K562 (cell line): Measurements from ENCODE around the gene FAM149B1. TPM values are rescaled to one million over a fixed set of nuclear protein-coding genes. Genes with fewer than 3 reads are reported as not detected.

Experiments used
- C11orf30 ChIP-seq: fragments of 450-650 bp; IDR thresholded peaks from 2 replicates; pipeline ENCODE4 v1.6.1; 2016; ENCODE audit warnings: low read depth, mild to moderate bottlenecking
- CAMTA2 ChIP-seq: fragments of 250-450 bp; sonication (Bioruptor Pico); conservative IDR thresholded peaks from 2 replicates; pipeline ENCODE4 v1.5.1; 2022
- KAT2B ChIP-seq: IDR thresholded peaks from one replicate; pipeline ENCODE4 v1.6.1; 2012; ENCODE audit warnings: low read depth, mild to moderate bottlenecking, control low read depth, inconsistent platforms, low read length, moderate library complexity
- NR2C2 ChIP-seq, 2 experiments: fragments of 200-800 bp in 1 of 2; sonication (Bioruptor generic) in 1 of 2; sonication (generic) in 1 of 2; formaldehyde crosslinking in 1 of 2; IDR thresholded peaks; 2 replicates each; pipeline versions ENCODE4 v1.6.1 to v1.8.0; 2016 to 2022; ENCODE audit warnings: mild to moderate bottlenecking in 1 of 2, missing compliant biosample characterization in 1 of 2, missing genetic modification characterization in 1 of 2, missing genetic modification reagents in 1 of 2
- PRMT5 ChIP-seq: sonication (generic); formaldehyde crosslinking; IDR thresholded peaks from 2 replicates; pipeline ENCODE4 v1.5.0; 2020; ENCODE audit warnings: missing genetic modification reagents
- PTRF ChIP-seq: fragments of 450-650 bp; IDR thresholded peaks from 2 replicates; pipeline ENCODE4 v1.6.1; 2016; ENCODE audit warnings: mild to moderate bottlenecking, missing genetic modification characterization, missing compliant biosample characterization
- SMAD4 ChIP-seq: fragments of 250-450 bp; sonication (Bioruptor Pico); conservative IDR thresholded peaks from 2 replicates; pipeline ENCODE4 v1.8.0; 2021; ENCODE audit warnings: inconsistent platforms, mild to moderate bottlenecking, moderate library complexity
- ZNF3 ChIP-seq: fragments of 250-450 bp; sonication (Bioruptor Pico); IDR thresholded peaks from 2 replicates; pipeline ENCODE4 v1.5.0; 2021; ENCODE audit warnings: mild to moderate bottlenecking, moderate library complexity
- ZNF41 ChIP-seq: fragments of 250-450 bp; sonication (Bioruptor Pico); conservative IDR thresholded peaks from 2 replicates; pipeline ENCODE4 v1.4.0; 2020; ENCODE audit warnings: mild to moderate bottlenecking
- polyA plus RNA-seq, 8 experiments: library from polyadenylated mRNA; depleted of rRNA in 4 of 8; stranded (reverse) in 5 of 8; unstranded in 3 of 8; fragments of >200 nt; fragmentation: Nextera tagmentation in 2 of 8; fragmentation: Illumina TruSeq in 1 of 8; extraction: Ambion mirVana in 2 of 8; extraction: Trizol in 1 of 8; gene quantifications; 2 replicates each; pipeline versions ENCODE4 v1.2.1 to v1.2.3, GENCODE V29; 2011 to 2014; ENCODE audit warnings: inconsistent platforms in 1 of 8, missing spikeins in 1 of 8
- total RNA-seq, 7 experiments: library from RNA; depleted of rRNA in 6 of 7; stranded (reverse); fragments of >200 nt in 6 of 7; fragmentation: Illumina TruSeq in 2 of 7; extraction: Trizol in 2 of 7; gene quantifications; 2 replicates each; pipeline versions ENCODE4 v1.2.1 to v1.2.3, GENCODE V29; 2011 to 2021; ENCODE audit warnings: low replicate concordance in 1 of 7
- TF ChIP-seq, protein P1 (sequence below): fragments of 200-800 bp; sonication (Bioruptor generic); IDR thresholded peaks from 2 replicates; pipeline ENCODE4 v1.6.1; 2016; ENCODE audit warnings: missing genetic modification characterization, missing compliant biosample characterization
- TF ChIP-seq, protein P2 (sequence below): fragments of 250-450 bp; sonication (Bioruptor Pico); IDR thresholded peaks from 2 replicates; pipeline ENCODE4 v1.4.0; 2020; ENCODE audit warnings: mild to moderate bottlenecking
- TF ChIP-seq, protein P3 (sequence below): sonication (generic); formaldehyde crosslinking; IDR thresholded peaks from 2 replicates; pipeline ENCODE4 v1.9.0; 2022; ENCODE audit warnings: mild to moderate bottlenecking, missing genetic modification reagents
- TF ChIP-seq, protein P4 (sequence below): sonication (generic); formaldehyde crosslinking; IDR thresholded peaks from 2 replicates; pipeline ENCODE4 v1.4.0; 2020; ENCODE audit warnings: mild to moderate bottlenecking, missing genetic modification reagents
- TF ChIP-seq, protein P5 (sequence below): fragments of 450-650 bp; IDR thresholded peaks from 2 replicates; pipeline ENCODE4 v1.7.1; 2018; ENCODE audit warnings: mild to moderate bottlenecking, low read depth; ENCODE audit not compliant: partially characterized antibody

Gene FAM149B1
- total and polyA plus RNA-seq, 9 of the 15 experiments (the other 6 are each of a cell fraction or from before 2014, with no cell fraction given), result 4.2 to 18.5 (median 9.3) TPM

DNA sequence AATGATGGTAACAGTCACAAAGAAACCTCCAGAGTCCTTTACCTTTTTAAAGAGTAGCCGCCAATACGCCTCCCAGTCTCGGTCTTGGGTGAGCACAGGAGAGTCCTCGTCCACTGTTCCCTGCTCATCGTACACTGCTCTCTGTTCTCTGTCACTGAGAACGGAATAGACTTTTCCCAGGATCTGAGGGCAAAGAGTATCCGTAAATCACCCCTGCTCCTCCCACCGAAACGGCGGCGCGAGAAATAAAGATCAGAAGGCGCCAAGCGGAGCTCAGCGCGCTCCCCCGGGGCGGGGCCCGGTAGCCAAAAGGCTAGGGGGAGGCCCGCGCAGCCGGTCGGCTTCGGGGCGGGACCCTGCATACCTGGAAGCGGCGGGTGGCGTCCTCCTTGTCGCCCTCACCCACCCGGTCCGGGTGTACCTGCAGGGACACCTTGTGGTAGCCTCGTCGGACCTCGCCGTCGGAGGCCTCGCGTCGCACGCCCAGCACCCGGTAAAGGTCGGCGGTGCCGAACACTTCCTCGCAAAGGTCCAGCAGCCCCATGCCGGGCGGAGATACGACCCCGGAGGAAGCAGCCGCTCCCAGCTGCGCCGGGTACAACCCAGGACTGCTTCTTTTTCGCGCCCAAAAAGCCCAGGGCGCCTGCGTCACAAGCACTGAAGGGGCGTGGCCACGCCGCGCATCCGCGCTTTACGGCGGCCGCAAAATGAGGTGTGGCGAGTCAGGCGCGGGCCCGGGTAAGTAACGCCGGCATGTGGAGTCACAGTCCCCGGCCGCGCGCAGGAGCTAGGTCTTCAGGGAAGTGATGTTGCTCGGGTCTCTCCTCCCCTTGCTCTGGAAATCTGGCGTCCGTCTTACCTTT lies 79.0 kb downstream of the FAM149B1 start, which contains the start of gene DNAJC9 (continued):
- TF ChIP-seq, protein P1, sequence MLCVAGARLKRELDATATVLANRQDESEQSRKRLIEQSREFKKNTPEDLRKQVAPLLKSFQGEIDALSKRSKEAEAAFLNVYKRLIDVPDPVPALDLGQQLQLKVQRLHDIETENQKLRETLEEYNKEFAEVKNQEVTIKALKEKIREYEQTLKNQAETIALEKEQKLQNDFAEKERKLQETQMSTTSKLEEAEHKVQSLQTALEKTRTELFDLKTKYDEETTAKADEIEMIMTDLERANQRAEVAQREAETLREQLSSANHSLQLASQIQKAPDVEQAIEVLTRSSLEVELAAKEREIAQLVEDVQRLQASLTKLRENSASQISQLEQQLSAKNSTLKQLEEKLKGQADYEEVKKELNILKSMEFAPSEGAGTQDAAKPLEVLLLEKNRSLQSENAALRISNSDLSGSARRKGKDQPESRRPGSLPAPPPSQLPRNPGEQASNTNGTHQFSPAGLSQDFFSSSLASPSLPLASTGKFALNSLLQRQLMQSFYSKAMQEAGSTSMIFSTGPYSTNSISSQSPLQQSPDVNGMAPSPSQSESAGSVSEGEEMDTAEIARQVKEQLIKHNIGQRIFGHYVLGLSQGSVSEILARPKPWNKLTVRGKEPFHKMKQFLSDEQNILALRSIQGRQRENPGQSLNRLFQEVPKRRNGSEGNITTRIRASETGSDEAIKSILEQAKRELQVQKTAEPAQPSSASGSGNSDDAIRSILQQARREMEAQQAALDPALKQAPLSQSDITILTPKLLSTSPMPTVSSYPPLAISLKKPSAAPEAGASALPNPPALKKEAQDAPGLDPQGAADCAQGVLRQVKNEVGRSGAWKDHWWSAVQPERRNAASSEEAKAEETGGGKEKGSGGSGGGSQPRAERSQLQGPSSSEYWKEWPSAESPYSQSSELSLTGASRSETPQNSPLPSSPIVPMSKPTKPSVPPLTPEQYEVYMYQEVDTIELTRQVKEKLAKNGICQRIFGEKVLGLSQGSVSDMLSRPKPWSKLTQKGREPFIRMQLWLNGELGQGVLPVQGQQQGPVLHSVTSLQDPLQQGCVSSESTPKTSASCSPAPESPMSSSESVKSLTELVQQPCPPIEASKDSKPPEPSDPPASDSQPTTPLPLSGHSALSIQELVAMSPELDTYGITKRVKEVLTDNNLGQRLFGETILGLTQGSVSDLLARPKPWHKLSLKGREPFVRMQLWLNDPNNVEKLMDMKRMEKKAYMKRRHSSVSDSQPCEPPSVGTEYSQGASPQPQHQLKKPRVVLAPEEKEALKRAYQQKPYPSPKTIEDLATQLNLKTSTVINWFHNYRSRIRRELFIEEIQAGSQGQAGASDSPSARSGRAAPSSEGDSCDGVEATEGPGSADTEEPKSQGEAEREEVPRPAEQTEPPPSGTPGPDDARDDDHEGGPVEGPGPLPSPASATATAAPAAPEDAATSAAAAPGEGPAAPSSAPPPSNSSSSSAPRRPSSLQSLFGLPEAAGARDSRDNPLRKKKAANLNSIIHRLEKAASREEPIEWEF (CRISPR knock-in tag), result no peak
- TF ChIP-seq NR2C2 (CRISPR knock-in tag; IDR thresholded peaks at IDR 0.05) (peak; percentile 77), NR2C2 (tag; IDR thresholded peaks at IDR 0.05) (peak; percentile 91), KAT2B (peak; percentile 21), SMAD4 (peak; percentile 92), CAMTA2 (CRISPR knock-in tag) (0 out of 2 replicates have a peak, but pooled peaks have one; percentile 82), PTRF (tag) (no peak), PRMT5 (CRISPR knock-in tag) (0 out of 2 replicates have a peak, but pooled peaks have one; percentile 59), ZNF3 (CRISPR knock-in tag) (no peak; the same call in 1 of the 2 replicates), ZNF41 (CRISPR knock-in tag) (peak; percentile 37; the same call in 1 of the 2 replicates), C11orf30 (peak; percentile 70)
- TF ChIP-seq, protein P2, sequence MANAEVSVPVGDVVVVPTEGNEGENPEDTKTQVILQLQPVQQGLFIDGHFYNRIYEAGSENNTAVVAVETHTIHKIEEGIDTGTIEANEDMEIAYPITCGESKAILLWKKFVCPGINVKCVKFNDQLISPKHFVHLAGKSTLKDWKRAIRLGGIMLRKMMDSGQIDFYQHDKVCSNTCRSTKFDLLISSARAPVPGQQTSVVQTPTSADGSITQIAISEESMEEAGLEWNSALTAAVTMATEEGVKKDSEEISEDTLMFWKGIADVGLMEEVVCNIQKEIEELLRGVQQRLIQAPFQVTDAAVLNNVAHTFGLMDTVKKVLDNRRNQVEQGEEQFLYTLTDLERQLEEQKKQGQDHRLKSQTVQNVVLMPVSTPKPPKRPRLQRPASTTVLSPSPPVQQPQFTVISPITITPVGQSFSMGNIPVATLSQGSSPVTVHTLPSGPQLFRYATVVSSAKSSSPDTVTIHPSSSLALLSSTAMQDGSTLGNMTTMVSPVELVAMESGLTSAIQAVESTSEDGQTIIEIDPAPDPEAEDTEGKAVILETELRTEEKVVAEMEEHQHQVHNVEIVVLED, result peak; percentile 74
- TF ChIP-seq, protein P3, sequence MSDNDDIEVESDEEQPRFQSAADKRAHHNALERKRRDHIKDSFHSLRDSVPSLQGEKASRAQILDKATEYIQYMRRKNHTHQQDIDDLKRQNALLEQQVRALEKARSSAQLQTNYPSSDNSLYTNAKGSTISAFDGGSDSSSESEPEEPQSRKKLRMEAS, result peak; percentile 94
- TF ChIP-seq, protein P4, sequence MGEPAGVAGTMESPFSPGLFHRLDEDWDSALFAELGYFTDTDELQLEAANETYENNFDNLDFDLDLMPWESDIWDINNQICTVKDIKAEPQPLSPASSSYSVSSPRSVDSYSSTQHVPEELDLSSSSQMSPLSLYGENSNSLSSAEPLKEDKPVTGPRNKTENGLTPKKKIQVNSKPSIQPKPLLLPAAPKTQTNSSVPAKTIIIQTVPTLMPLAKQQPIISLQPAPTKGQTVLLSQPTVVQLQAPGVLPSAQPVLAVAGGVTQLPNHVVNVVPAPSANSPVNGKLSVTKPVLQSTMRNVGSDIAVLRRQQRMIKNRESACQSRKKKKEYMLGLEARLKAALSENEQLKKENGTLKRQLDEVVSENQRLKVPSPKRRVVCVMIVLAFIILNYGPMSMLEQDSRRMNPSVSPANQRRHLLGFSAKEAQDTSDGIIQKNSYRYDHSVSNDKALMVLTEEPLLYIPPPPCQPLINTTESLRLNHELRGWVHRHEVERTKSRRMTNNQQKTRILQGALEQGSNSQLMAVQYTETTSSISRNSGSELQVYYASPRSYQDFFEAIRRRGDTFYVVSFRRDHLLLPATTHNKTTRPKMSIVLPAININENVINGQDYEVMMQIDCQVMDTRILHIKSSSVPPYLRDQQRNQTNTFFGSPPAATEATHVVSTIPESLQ (CRISPR knock-in tag), result peak; percentile 98
- TF ChIP-seq, protein P5, sequence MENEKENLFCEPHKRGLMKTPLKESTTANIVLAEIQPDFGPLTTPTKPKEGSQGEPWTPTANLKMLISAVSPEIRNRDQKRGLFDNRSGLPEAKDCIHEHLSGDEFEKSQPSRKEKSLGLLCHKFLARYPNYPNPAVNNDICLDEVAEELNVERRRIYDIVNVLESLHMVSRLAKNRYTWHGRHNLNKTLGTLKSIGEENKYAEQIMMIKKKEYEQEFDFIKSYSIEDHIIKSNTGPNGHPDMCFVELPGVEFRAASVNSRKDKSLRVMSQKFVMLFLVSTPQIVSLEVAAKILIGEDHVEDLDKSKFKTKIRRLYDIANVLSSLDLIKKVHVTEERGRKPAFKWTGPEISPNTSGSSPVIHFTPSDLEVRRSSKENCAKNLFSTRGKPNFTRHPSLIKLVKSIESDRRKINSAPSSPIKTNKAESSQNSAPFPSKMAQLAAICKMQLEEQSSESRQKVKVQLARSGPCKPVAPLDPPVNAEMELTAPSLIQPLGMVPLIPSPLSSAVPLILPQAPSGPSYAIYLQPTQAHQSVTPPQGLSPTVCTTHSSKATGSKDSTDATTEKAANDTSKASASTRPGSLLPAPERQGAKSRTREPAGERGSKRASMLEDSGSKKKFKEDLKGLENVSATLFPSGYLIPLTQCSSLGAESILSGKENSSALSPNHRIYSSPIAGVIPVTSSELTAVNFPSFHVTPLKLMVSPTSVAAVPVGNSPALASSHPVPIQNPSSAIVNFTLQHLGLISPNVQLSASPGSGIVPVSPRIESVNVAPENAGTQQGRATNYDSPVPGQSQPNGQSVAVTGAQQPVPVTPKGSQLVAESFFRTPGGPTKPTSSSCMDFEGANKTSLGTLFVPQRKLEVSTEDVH, result peak; percentile 94
